K562 (cell line): Measurements from ENCODE around the gene TRIM2. TPM values are rescaled to one million over a fixed set of nuclear protein-coding genes. Genes with fewer than 3 reads are reported as not detected.
A peak's percentile ranks its signal among the peaks of the same experiment; 100 is the strongest.

Source experiments
- ATAC-seq: fragments of 200-7000 bp; cut with Tn5 transposase; 3 replicates; pipeline ENCODE4 v1.9.1; 2020; ENCODE audit warnings: moderate library complexity
- BruUV-seq: library from RNA; stranded (reverse); fragments of 400-500 nt; replicated peaks from 2 replicates; lab custom pipeline; 2021; lab: Mats Ljungman, UMichigan
- CTCF ChIA-PET: fragments of 300-600 bp; formaldehyde crosslinking; extraction: SDS; loops from one replicate; lab custom pipeline; 2021; ENCODE audit warnings: low intra/inter-chr PET ratio; lab: Yijun Ruan, JAX
- POLR2A ChIA-PET: fragments of 300-600, 350-650 bp; sonication (Branson Sonifier 250); formaldehyde crosslinking; extraction: SDS; loops from one replicate; lab custom pipeline; 2021; ENCODE audit warnings: antibody characterized with exemption, inconsistent platforms; lab: Yijun Ruan, JAX
- DNase-seq, 4 experiments: peaks; one replicate each; pipeline versions ENCODE4 v3.0.0 to v3.0.0-alpha.2; 2011 to 2018; ENCODE audit warnings: low spot score in 3 of 4, mixed read lengths in 3 of 4; ENCODE audit errors: extremely low read depth in 1 of 4
- FAIRE-seq: peaks from 2 replicates; lab custom pipeline; 2011; peaks lifted over from hg19 to GRCh38; lab: Jason Lieb, UNC
- H2AFZ ChIP-seq: 2 replicates; pipeline ENCODE4 v1.6.0; 2011; ENCODE audit warnings: low read depth, low read length, control low read depth, inconsistent platforms
- H3K27ac ChIP-seq: fragments of 200-600 bp; 3 replicates; pipeline ENCODE4 v1.8.0; 2011; ENCODE audit warnings: low read depth, mild to moderate bottlenecking, control low read depth, inconsistent platforms, low read length, moderate library complexity, mixed read lengths; ENCODE audit errors: extremely low read depth
- H3K27me3 ChIP-seq, 2 experiments: fragments of 300-600 bp in 1 of 2; 2 replicates in 1 of 2; 3 replicates in 1 of 2; pipeline versions ENCODE4 v1.6.0 to v1.8.0; 2011; ENCODE audit warnings: inconsistent platforms in 2 of 2, low read length in 2 of 2, mild to moderate bottlenecking in 1 of 2, mixed read lengths in 1 of 2, moderate library complexity in 1 of 2; ENCODE audit not compliant: control insufficient read depth in 2 of 2, insufficient read depth in 2 of 2
- H3K36me3 ChIP-seq: fragments of 300-600 bp; 3 replicates; pipeline ENCODE4 v1.8.0; 2011; ENCODE audit warnings: mild to moderate bottlenecking, low read length, inconsistent platforms; ENCODE audit not compliant: control insufficient read depth, insufficient read depth
- H3K4me1 ChIP-seq, 2 experiments: fragments of 200-600 bp in 1 of 2; replicated peaks in 1 of 2; 2 replicates in 1 of 2; 3 replicates in 1 of 2; pipeline versions ENCODE4 v1.5.1 to v1.8.0; 2011; ENCODE audit warnings: inconsistent platforms in 2 of 2, low read length in 2 of 2, mild to moderate bottlenecking in 1 of 2, mixed read lengths in 1 of 2, moderate library complexity in 1 of 2; ENCODE audit not compliant: control insufficient read depth in 2 of 2, insufficient read depth in 2 of 2
- H3K4me2 ChIP-seq: 2 replicates; pipeline ENCODE4 v1.6.1; 2011; ENCODE audit warnings: low read length, control low read depth, inconsistent platforms, mixed read lengths; ENCODE audit not compliant: insufficient read depth
- H3K4me3 ChIP-seq: fragments of 200-600 bp; sonication (generic), shearing (Covaris generic); 2 replicates; pipeline ENCODE4 v1.5.1; 2016; ENCODE audit warnings: control low read depth, inconsistent platforms
- H3K79me2 ChIP-seq: fragments of 200-600 bp; 3 replicates; pipeline ENCODE4 v1.8.0; 2011; ENCODE audit warnings: low read length, inconsistent platforms; ENCODE audit not compliant: control insufficient read depth, insufficient read depth
- H3K9ac ChIP-seq, 2 experiments: 2 replicates each; pipeline versions ENCODE4 v1.6.0 to v1.6.1; 2011; ENCODE audit warnings: low read depth in 2 of 2, low read length in 2 of 2, control low read depth in 1 of 2, inconsistent platforms in 1 of 2, mild to moderate bottlenecking in 1 of 2, mixed read lengths in 1 of 2; ENCODE audit not compliant: insufficient read depth in 1 of 2
- H3K9me1 ChIP-seq: one replicate; pipeline ENCODE4 v1.6.0; 2011; ENCODE audit warnings: inconsistent platforms, mild to moderate bottlenecking, low read length, moderate library complexity; ENCODE audit not compliant: control insufficient read depth, insufficient read depth
- H3K9me3 ChIP-seq: replicated peaks from 2 replicates; pipeline ENCODE4 v1.5.1; 2011; ENCODE audit warnings: low read depth, low read length, inconsistent platforms; ENCODE audit not compliant: control insufficient read depth, insufficient read depth
- H4K20me1 ChIP-seq: replicated peaks from 2 replicates; pipeline ENCODE4 v1.6.1; 2011; ENCODE audit warnings: low read length, inconsistent platforms, mixed read lengths; ENCODE audit not compliant: control insufficient read depth, insufficient read depth
- CTCF ChIP-seq, 3 experiments: IDR thresholded peaks in 2 of 3; conservative IDR thresholded peaks in 1 of 3; 2 replicates each; pipeline ENCODE4 v1.5.1; 2011 to 2012; ENCODE audit warnings: low read length in 3 of 3, mild to moderate bottlenecking in 3 of 3, control low read depth in 2 of 3, improper control_type of control experiment in 1 of 3, inconsistent platforms in 1 of 3, low read depth in 1 of 3, mixed read lengths in 1 of 3, moderate library complexity in 1 of 3; ENCODE audit not compliant: insufficient read depth in 2 of 3
- TBL1XR1 ChIP-seq, 2 experiments: IDR thresholded peaks; 2 replicates each; pipeline ENCODE4 v1.6.1; 2012; ENCODE audit warnings: improper control_type of control experiment in 2 of 2, low read length in 2 of 2, mild to moderate bottlenecking in 1 of 2
- ZNF324 ChIP-seq: fragments of 250-450 bp; sonication (Bioruptor Pico); IDR thresholded peaks from 2 replicates; pipeline ENCODE4 v1.4.0; 2020; ENCODE audit warnings: mild to moderate bottlenecking
- WGBS: fragments of 100-300 bp; shearing (Covaris generic); methylation state at CpG from one replicate; pipeline ENCODE4 v1.1.6; 2016; ENCODE audit warnings: low coverage, mixed read lengths; ENCODE audit not compliant: insufficient coverage; ENCODE audit errors: missing lambda C conversion rate; 5-methylcytosine and 5-hydroxymethylcytosine counted together
- in situ Hi-C: fragments of 300-500 bp; cut with MboI; formaldehyde crosslinking; loops from 4 replicates; pipeline ENCODE4 v1.15.0; 2018; ENCODE audit warnings: inconsistent platforms, mixed read lengths
- intact Hi-C: fragments of 100-400 bp; cut with micrococcal nuclease; formaldehyde crosslinking; loops from 2 replicates; pipeline ENCODE4 v1.14.2; 2022
- polyA plus RNA-seq, 8 experiments: library from polyadenylated mRNA; depleted of rRNA in 4 of 8; stranded (reverse) in 5 of 8; unstranded in 3 of 8; fragments of >200 nt; fragmentation: Nextera tagmentation in 2 of 8; fragmentation: Illumina TruSeq in 1 of 8; extraction: Ambion mirVana in 2 of 8; extraction: Trizol in 1 of 8; gene quantifications; 2 replicates each; pipeline versions ENCODE4 v1.2.1 to v1.2.3, GENCODE V29; 2011 to 2014; ENCODE audit warnings: inconsistent platforms in 1 of 8, missing spikeins in 1 of 8
- total RNA-seq, 7 experiments: library from RNA; depleted of rRNA in 6 of 7; stranded (reverse); fragments of >200 nt in 6 of 7; fragmentation: Illumina TruSeq in 2 of 7; extraction: Trizol in 2 of 7; gene quantifications; 2 replicates each; pipeline versions ENCODE4 v1.2.1 to v1.2.3, GENCODE V29; 2011 to 2021; ENCODE audit warnings: low replicate concordance in 1 of 7

The TRIM2 gene
- total and polyA plus RNA-seq, 9 of the 15 experiments (the other 6 are each of a cell fraction or from before 2014, with no cell fraction given) = 0.01 to 0.41 (median 0.13) TPM; not detected in 1

GRCh38 chr4:153346563-153346962 lies 142.3 kb downstream of the TRIM2 start:
- ATAC-seq = no peak
- FAIRE-seq = no peak
- WGBS = 60% methylated on average over 5 of the region's 5 CpGs
- no TSS peak for BruUV-seq
- Histone ChIP-seq H3K79me2 (peaks cover 69% of the 10 kb centered on the region), H3K27me3 (no peaks in the 10 kb centered on the region), H3K4me3 (no peak overlapping the region; the same call in 1 of the 2 replicates), H3K9me3 (no peaks in the 10 kb centered on the region), H3K9me1 (no peaks in the 10 kb centered on the region), H4K20me1 (peaks cover 11% of the 10 kb centered on the region), H3K36me3 (peaks cover 24% of the 10 kb centered on the region), H2AFZ (no peak overlapping the region), H3K4me1 (peaks cover 16 to 37% of the 10 kb centered on the region in 2 experiments; a peak in 3 of 5 replicates), H3K27ac (no peak overlapping the region), H3K9ac (peak overlapping the region; percentile 5 to 92; a peak in 2 of 4 replicates), H3K4me2 (peak overlapping the region; percentile 59)
- CTCF ChIA-PET = interaction anchor here (3.4 kb wide), 1 partner anchor 228 kb away, joined by 44 read pairs; no protein-coding TSS in a partner anchor
- peak in 2 of 3 experiments; percentile 16 to 35; a peak in 3 of 6 replicates for TF ChIP-seq CTCF (IDR thresholded peaks at IDR 0.05 in 2 of 3, conservative IDR thresholded peaks at IDR 0.05 in 1 of 3; ENCODE audit: insufficient read depth in 2 of 3, low read depth in 1 of 3, low read length in 3 of 3)
- no peak for TF ChIP-seq ZNF324 (CRISPR knock-in tag)
- TF ChIP-seq TBL1XR1 (IDR thresholded peaks at IDR 0.05; ENCODE audit: low read length in 2 of 2) = peak in 1 of 2 experiments; percentile 5; a peak in 1 of 4 replicates
- intact Hi-C loops = loop anchor here (5.0 to 10.0 kb wide), 3 partner anchors 66 to 406 kb away; partner anchors contain the start of gene TMEM131L
- DNase-seq = peak in 2 of 4 experiments; percentile 16 to 33
- POLR2A ChIA-PET = interaction anchor here (1.5 to 1.9 kb wide), 2 partner anchors 16 to 18 kb away, joined by 5 to 6 read pairs; no protein-coding TSS in a partner anchor
- in situ Hi-C loops = loop anchor here (5.0 kb wide), 1 partner anchor 226 kb away; no protein-coding TSS in a partner anchor
